ENCODE results near the gene YWHAE. TPM values are rescaled to one million over a fixed set of nuclear protein-coding genes. Genes with fewer than 3 reads are reported as not detected.

The YWHAE gene
- total RNA-seq, 2 experiments from 2014 or later, result 116 to 133 TPM

DNA sequence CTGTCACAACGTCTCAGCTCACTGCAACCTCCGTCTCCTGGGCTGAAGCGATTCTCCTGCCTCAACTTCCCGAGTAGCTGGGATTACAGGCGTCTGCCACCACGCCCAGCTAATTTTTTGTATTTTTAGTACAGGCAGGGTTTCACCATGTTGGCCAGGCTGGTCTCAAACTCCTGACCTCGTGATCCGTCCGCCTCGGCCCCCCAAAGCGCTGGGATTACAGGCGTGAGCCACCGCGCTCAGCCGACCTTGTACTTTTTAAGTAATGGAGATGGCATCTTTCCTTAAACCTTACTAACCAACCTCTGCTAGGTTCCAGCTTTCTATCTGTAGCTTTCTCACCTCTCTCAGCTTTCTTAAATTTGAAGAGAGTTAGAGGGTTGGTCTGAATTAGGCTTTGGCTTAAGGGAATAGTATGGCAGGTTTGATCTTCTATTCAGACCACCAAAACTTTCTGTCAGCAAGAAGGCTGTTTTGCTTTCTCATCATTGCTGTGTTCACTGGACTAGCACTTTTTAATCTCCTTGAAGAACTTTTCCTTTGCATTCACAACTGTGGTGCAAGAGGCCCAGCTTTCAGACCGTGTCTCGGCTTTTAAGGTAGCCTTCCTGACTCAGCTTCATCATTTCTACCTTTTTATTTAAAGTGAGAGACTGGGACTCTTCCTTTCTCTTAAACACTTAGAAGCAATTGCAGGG, 28.0 kb downstream of the YWHAE start:
- no peaks in the 10 kb centered on the region for H3K9me3 Mint-ChIP-seq
- Histone ChIP-seq H3K4me3 (ENCODE audit: low read length) (no peak overlapping the region), H3K9me3 (ENCODE audit: control insufficient read depth in 1 of 2, insufficient read depth in 1 of 2, low read length in 2 of 2) (no peaks in the 10 kb centered on the region), H3K27me3 (ENCODE audit: control insufficient read depth in 1 of 2, insufficient read depth in 2 of 2, low read length in 2 of 2) (no peaks in the 10 kb centered on the region), H3K4me1 (ENCODE audit: insufficient read depth, low read length) (peaks cover 73% of the 10 kb centered on the region), H3K27ac (ENCODE audit: low read depth in 1 of 2, low read length in 2 of 2) (peak overlapping the region in 1 of 2 donors; percentile 4), H3K36me3 (ENCODE audit: insufficient read depth, low read length) (peaks cover 23% of the 10 kb centered on the region)
- peaks cover 40% of the 10 kb centered on the region for H3K36me3 Mint-ChIP-seq (ENCODE audit: low read depth)
- no peak for ATAC-seq (ENCODE audit: poor library complexity)
- peak overlapping the region; percentile 49 for H3K27ac Mint-ChIP-seq
- intact Hi-C loops (cut with DNase I, micrococcal nuclease), result no loop called here
- H3K4me3 Mint-ChIP-seq, result no peak overlapping the region
- TF ChIP-seq, protein P1, sequence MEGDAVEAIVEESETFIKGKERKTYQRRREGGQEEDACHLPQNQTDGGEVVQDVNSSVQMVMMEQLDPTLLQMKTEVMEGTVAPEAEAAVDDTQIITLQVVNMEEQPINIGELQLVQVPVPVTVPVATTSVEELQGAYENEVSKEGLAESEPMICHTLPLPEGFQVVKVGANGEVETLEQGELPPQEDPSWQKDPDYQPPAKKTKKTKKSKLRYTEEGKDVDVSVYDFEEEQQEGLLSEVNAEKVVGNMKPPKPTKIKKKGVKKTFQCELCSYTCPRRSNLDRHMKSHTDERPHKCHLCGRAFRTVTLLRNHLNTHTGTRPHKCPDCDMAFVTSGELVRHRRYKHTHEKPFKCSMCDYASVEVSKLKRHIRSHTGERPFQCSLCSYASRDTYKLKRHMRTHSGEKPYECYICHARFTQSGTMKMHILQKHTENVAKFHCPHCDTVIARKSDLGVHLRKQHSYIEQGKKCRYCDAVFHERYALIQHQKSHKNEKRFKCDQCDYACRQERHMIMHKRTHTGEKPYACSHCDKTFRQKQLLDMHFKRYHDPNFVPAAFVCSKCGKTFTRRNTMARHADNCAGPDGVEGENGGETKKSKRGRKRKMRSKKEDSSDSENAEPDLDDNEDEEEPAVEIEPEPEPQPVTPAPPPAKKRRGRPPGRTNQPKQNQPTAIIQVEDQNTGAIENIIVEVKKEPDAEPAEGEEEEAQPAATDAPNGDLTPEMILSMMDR (IDR thresholded peaks at IDR 0.05), result no peak
- H3K27me3 Mint-ChIP-seq, result no peaks in the 10 kb centered on the region
- ChIA-PET CTCF (interaction anchor here (1.5 kb wide), 1 partner anchor 144 kb away, joined by 4 read pairs; no protein-coding TSS in a partner anchor), POLR2A (interaction anchor here (0.6 to 1.9 kb wide), 4 partner anchors 9 to 143 kb away, joined by 3 to 7 read pairs (median 4); partner anchors contain the start of gene YWHAE)
- peaks cover 66% of the 10 kb centered on the region for H3K4me1 Mint-ChIP-seq (ENCODE audit: low read depth)
- DNase-seq, result no peak

DNA sequence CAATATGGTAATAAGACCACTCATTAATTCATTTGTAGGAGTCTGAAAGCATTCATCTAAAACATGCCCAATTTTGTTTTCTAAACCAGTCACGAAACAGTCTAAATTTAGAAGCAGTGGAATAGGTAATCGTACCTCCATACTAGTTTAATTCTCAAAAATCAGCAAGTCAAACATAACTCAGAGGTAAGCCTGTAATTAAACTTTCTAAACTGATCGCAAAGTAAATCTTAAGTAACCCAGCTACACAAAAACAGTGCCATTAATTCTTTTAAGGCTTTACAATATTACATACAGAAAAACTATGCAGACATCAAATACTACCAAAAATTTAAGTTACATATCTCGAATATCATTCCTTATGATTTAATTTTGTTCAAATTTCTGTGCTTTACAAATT, 31.4 kb downstream of the YWHAE start:
- TF ChIP-seq, protein P1 (IDR thresholded peaks at IDR 0.05), result no peak
- H3K27me3 ChIP-seq (ENCODE audit: control insufficient read depth in 1 of 2, insufficient read depth in 2 of 2, low read length in 2 of 2), result no peaks in the 10 kb centered on the region
- H3K9me3 Mint-ChIP-seq, result no peaks in the 10 kb centered on the region
- ChIA-PET CTCF (no interaction called here), POLR2A (no interaction called here)
- H3K27ac ChIP-seq (ENCODE audit: low read depth in 1 of 2, low read length in 2 of 2), result no peak overlapping the region
- H3K27ac Mint-ChIP-seq, result peak overlapping the region; percentile 61
- H3K9me3 ChIP-seq (ENCODE audit: control insufficient read depth in 1 of 2, insufficient read depth in 1 of 2, low read length in 2 of 2), result no peaks in the 10 kb centered on the region
- no peaks in the 10 kb centered on the region for H3K27me3 Mint-ChIP-seq
- no peak overlapping the region for H3K4me3 Mint-ChIP-seq
- peaks cover 52% of the 10 kb centered on the region for H3K4me1 ChIP-seq (ENCODE audit: insufficient read depth, low read length)
- H3K36me3 ChIP-seq (ENCODE audit: insufficient read depth, low read length), result peaks cover 31% of the 10 kb centered on the region
- ATAC-seq (ENCODE audit: poor library complexity), result no peak
- intact Hi-C loops (cut with DNase I, micrococcal nuclease), result loop anchor here (5.0 kb wide), 3 partner anchors 84 to 259 kb away; partner anchors contain the start of genes CRK (in 1 of the 2) and SLC43A2 (in 1 of the 2)
- H3K4me3 ChIP-seq (ENCODE audit: low read length), result no peak overlapping the region
- H3K36me3 Mint-ChIP-seq (ENCODE audit: low read depth), result peaks cover 50% of the 10 kb centered on the region
- DNase-seq, result no peak
- peaks cover 64% of the 10 kb centered on the region for H3K4me1 Mint-ChIP-seq (ENCODE audit: low read depth)

DNA sequence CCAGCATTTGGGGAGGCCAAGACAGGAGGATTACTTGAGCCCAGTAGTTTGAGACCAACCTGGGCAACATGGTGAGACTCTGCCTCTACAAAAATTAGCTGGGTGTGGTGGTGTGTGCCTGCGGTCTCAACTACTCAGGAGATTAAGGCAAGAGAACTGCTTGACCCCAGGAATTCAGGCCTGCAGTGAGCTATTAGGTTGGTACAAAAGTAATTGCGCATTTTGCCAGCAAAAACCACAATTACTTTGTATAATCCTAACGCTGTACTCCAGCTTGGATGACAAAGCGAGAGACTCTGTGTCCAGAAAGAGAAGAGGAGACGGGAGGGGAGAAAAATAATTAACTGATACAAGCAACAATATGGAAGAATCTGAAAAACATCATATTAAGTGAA, 32.7 kb downstream of the YWHAE start:
- H3K4me3 ChIP-seq (ENCODE audit: low read length), result no peak overlapping the region
- no peak for DNase-seq
- ChIA-PET POLR2A (interaction anchor here (1.1 kb wide), 1 partner anchor 32 kb away, joined by 4 read pairs; the partner anchor contains the start of gene YWHAE), CTCF (interaction anchor here (1.9 kb wide), 1 partner anchor 79 kb away, joined by 4 read pairs; no protein-coding TSS in a partner anchor)
- H3K36me3 ChIP-seq (ENCODE audit: insufficient read depth, low read length), result peaks cover 27% of the 10 kb centered on the region
- Mint-ChIP-seq H3K4me1 (ENCODE audit: low read depth) (peaks cover 70% of the 10 kb centered on the region), H3K9me3 (no peaks in the 10 kb centered on the region), H3K27me3 (no peaks in the 10 kb centered on the region), H3K27ac (peak overlapping the region; percentile 73), H3K4me3 (no peak overlapping the region), H3K36me3 (ENCODE audit: low read depth) (peaks cover 49% of the 10 kb centered on the region)
- H3K9me3 ChIP-seq (ENCODE audit: control insufficient read depth in 1 of 2, insufficient read depth in 1 of 2, low read length in 2 of 2), result no peaks in the 10 kb centered on the region
- no peak overlapping the region for H3K27ac ChIP-seq (ENCODE audit: low read depth in 1 of 2, low read length in 2 of 2)
- intact Hi-C loops (cut with DNase I, micrococcal nuclease), result loop anchor here (5.0 kb wide), 3 partner anchors 85 to 260 kb away; partner anchors contain the start of genes CRK (in 1 of the 2) and SLC43A2 (in 1 of the 2)
- TF ChIP-seq, protein P1 (IDR thresholded peaks at IDR 0.05), result no peak
- ATAC-seq (ENCODE audit: poor library complexity), result no peak
- peaks cover 50% of the 10 kb centered on the region for H3K4me1 ChIP-seq (ENCODE audit: insufficient read depth, low read length)
- no peaks in the 10 kb centered on the region for H3K27me3 ChIP-seq (ENCODE audit: control insufficient read depth in 1 of 2, insufficient read depth in 2 of 2, low read length in 2 of 2)

All from CD4-positive, alpha-beta T cell (primary cell).